Gastroesophageal sphincter (tissue), 4 donors: ENCODE results near the gene MMP28. TPM values are rescaled to one million over a fixed set of nuclear protein-coding genes. Genes with fewer than 3 reads are reported as not detected.

Experiments
- ATAC-seq: fragments of 150-250 bp; one replicate; pipeline ENCODE4 v1.9.1; 2016; ENCODE audit warnings: mild to moderate bottlenecking, moderate library complexity
- H3K27ac ChIP-seq, 4 donors: fragments of 200-600 bp; sonication (generic) in 3 of 4; 1 replicate in 3 of 4; 2 replicates in 1 of 4; pipeline ENCODE4 v1.5.1; 2016 to 2019
- H3K27me3 ChIP-seq: fragments of 200-600 bp; sonication (generic); one replicate; pipeline ENCODE4 v1.5.1; 2019
- H3K36me3 ChIP-seq, 2 donors: fragments of 200-600 bp; sonication (generic); one replicate each; pipeline ENCODE4 v1.5.1; 2019; ENCODE audit warnings: control low read depth in 1 of 2
- H3K4me1 ChIP-seq, 3 donors: fragments of 200-600 bp; sonication (generic); 1 replicate in 2 of 3; 2 replicates in 1 of 3; pipeline ENCODE4 v1.5.1; 2016 to 2019; ENCODE audit warnings: control low read depth in 2 of 3
- H3K4me3 ChIP-seq, 2 donors: fragments of 200-600 bp; sonication (generic); one replicate each; pipeline ENCODE4 v1.5.1; 2019; ENCODE audit warnings: mild to moderate bottlenecking in 1 of 2, moderate library complexity in 1 of 2
- H3K9me3 ChIP-seq, 3 donors: fragments of 200-600 bp; sonication (generic); one replicate each; pipeline ENCODE4 v1.5.1; 2017 to 2019; ENCODE audit warnings: control low read depth in 2 of 3
- EP300 ChIP-seq: sonication (generic); formaldehyde crosslinking; IDR thresholded peaks from one replicate; pipeline ENCODE4 v1.6.1; 2017; ENCODE audit warnings: antibody characterized with exemption, mild to moderate bottlenecking
- POLR2A ChIP-seq, 2 donors: fragments of 450-650 bp; IDR thresholded peaks; one replicate each; pipeline ENCODE4 v1.6.1; 2017; ENCODE audit warnings: antibody characterized with exemption in 2 of 2, mild to moderate bottlenecking in 2 of 2, moderate library complexity in 1 of 2
- POLR2AphosphoS5 ChIP-seq: sonication (generic); formaldehyde crosslinking; IDR thresholded peaks from one replicate; pipeline ENCODE4 v1.6.1; 2017; ENCODE audit warnings: antibody characterized with exemption
- WGBS, 2 donors: methylation state at CpG; one replicate each; pipeline ENCODE4 v1.1.5; 2018; ENCODE audit warnings: low coverage in 1 of 2; 5-methylcytosine and 5-hydroxymethylcytosine counted together
- total RNA-seq, 4 donors: library from RNA; depleted of rRNA; stranded (reverse); fragments of >200 nt; gene quantifications; one replicate each; pipeline ENCODE4 v1.1.0, GENCODE V29; 2016
- TF ChIP-seq, protein P1 (sequence below), 4 experiments: fragments of 200-600 bp in 2 of 4; fragments of 450-650 bp in 2 of 4; sonication (generic) in 1 of 4; IDR thresholded peaks; one replicate each; pipeline ENCODE4 v1.5.1; 2017 to 2019; ENCODE audit warnings: antibody characterized with exemption in 4 of 4, mild to moderate bottlenecking in 2 of 4, moderate library complexity in 2 of 4

MMP28 gene, protein sequence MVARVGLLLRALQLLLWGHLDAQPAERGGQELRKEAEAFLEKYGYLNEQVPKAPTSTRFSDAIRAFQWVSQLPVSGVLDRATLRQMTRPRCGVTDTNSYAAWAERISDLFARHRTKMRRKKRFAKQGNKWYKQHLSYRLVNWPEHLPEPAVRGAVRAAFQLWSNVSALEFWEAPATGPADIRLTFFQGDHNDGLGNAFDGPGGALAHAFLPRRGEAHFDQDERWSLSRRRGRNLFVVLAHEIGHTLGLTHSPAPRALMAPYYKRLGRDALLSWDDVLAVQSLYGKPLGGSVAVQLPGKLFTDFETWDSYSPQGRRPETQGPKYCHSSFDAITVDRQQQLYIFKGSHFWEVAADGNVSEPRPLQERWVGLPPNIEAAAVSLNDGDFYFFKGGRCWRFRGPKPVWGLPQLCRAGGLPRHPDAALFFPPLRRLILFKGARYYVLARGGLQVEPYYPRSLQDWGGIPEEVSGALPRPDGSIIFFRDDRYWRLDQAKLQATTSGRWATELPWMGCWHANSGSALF
- 100 to 1,000 TPM in 2 of 4 donors, 10 to 100 TPM in 2; 78.4 to 139 (median 97.3) TPM for total RNA-seq

DNA sequence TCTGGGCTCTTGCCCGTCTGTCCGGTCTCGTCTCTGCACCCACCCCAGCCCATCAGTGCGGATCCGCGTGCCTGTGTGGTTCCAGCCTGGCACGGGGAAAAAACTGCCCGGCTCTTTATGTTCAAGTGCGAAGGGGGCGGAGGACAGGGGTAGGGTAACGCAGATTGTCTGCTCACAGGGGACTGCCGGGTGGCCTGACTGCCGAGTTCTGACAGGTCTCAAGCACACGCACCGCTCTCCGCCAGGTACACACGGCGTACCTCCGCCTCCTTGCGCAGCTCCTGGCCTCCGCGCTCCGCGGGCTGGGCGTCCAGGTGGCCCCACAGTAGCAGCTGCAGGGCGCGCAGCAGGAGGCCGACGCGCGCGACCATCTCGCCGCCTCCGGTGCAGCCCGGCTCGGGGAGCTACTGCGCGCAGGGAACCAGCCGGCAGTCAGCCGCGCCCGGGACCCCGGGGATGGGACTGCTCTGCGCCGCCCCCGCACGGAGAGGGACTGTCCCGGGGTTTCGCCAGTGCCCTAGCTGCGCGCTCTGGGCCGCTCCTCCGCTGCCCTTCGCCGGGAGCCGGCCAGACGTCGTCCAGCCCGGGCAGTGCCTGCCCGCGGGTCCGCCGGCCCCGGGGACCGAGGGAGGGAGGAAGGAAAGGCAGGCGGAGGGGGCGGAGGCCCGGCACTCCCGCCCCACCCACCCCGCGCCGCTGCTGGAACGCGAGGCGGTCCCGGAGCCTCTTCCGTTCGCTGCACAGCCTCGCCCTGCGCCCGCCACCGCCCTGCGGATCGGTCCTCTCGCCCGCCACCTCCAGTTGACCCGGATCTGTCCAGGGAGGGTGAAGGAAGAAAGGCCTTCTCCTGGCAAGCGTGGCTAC is at the start of gene MMP28:
TSS of gene MMP28 (minus strand) at position 635 of the 864 bp plus-strand sequence. CDS start at position 371, 264 bp downstream.
- Histone ChIP-seq H3K27ac (peak within 1 kb of the TSS; percentile 13 to 87 (median 82)), H3K4me1 (peaks cover 2 to 71% (median 11%) of the 10 kb centered on the region in 3 donors), H3K36me3 (no peaks in the 10 kb centered on the region), H3K9me3 (no peaks in the 10 kb centered on the region), H3K27me3 (peaks cover 5% of the 10 kb centered on the region), H3K4me3 (peak within 1 kb of the TSS; percentile 60 to 80)
- ATAC-seq = peak; percentile 75
- no CpG with 5 or more reads among the region's 89 CpGs for WGBS, 2 donors
- TF ChIP-seq, protein P1, sequence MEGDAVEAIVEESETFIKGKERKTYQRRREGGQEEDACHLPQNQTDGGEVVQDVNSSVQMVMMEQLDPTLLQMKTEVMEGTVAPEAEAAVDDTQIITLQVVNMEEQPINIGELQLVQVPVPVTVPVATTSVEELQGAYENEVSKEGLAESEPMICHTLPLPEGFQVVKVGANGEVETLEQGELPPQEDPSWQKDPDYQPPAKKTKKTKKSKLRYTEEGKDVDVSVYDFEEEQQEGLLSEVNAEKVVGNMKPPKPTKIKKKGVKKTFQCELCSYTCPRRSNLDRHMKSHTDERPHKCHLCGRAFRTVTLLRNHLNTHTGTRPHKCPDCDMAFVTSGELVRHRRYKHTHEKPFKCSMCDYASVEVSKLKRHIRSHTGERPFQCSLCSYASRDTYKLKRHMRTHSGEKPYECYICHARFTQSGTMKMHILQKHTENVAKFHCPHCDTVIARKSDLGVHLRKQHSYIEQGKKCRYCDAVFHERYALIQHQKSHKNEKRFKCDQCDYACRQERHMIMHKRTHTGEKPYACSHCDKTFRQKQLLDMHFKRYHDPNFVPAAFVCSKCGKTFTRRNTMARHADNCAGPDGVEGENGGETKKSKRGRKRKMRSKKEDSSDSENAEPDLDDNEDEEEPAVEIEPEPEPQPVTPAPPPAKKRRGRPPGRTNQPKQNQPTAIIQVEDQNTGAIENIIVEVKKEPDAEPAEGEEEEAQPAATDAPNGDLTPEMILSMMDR (IDR thresholded peaks at IDR 0.05) = no peak
- TF ChIP-seq POLR2AphosphoS5 = peak; percentile 72
- peak; percentile 66 to 77 for TF ChIP-seq POLR2A (IDR thresholded peaks at IDR 0.05)

DNA sequence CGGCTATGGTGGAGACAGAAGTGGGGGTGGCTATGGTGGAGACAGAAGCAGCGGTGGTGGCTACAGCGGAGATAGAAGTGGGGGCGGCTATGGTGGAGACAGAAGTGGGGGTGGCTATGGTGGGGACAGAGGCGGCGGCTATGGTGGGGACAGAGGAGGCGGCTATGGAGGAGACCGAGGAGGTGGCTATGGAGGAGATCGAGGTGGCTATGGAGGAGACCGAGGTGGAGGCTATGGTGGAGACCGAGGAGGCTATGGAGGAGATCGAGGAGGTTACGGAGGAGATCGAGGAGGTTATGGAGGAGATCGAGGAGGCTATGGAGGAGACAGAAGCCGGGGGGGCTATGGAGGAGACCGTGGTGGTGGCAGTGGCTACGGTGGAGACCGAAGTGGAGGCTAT is 49.1 kb upstream of the MMP28 start:
- no peaks in the 10 kb centered on the region for H3K27me3 ChIP-seq
- H3K4me3 ChIP-seq = no peak overlapping the region
- H3K9me3 ChIP-seq = no peaks in the 10 kb centered on the region
- TF ChIP-seq POLR2A (IDR thresholded peaks at IDR 0.05) (no peak), POLR2AphosphoS5 (no peak), EP300 (no peak)
- TF ChIP-seq, protein P1 (IDR thresholded peaks at IDR 0.05) = no peak
- H3K36me3 ChIP-seq = peaks cover 4 to 100% of the 10 kb centered on the region in 2 donors
- H3K4me1 ChIP-seq = no peaks in the 10 kb centered on the region
- WGBS, 2 donors = 89 to 95% methylated on average over 10 to 17 of the region's 19 CpGs
- no peak for ATAC-seq
- no peak overlapping the region for H3K27ac ChIP-seq

DNA sequence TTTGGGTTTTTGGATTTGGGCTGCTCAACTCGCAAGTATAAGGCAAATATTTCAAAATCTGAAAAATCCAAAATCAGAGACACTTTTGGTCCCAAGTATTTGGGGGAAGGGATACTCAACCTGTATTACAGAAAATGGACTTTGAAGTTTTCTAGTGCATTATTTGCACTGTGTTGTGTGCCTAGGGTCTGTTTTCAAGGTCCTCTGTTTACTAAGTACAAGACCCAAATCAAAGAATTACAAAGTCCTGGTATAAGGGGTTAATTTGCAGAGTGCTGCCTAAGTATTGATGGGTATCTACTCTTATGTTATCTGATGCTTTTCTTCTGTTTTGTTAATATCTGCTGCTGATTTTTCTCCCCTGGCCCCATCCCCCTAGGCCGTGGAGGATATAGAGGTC is 48.3 kb upstream of the MMP28 start:
- 80 to 90% methylated on average over 2 of the region's 2 CpGs for WGBS, 2 donors
- TF ChIP-seq POLR2AphosphoS5 (no peak), POLR2A (IDR thresholded peaks at IDR 0.05) (no peak)
- H3K27ac ChIP-seq = no peak overlapping the region
- no peaks in the 10 kb centered on the region for H3K9me3 ChIP-seq
- peaks cover 4 to 100% of the 10 kb centered on the region in 2 donors for H3K36me3 ChIP-seq
- H3K4me1 ChIP-seq = no peaks in the 10 kb centered on the region
- no peak for ATAC-seq
- H3K4me3 ChIP-seq = no peak overlapping the region
- no peaks in the 10 kb centered on the region for H3K27me3 ChIP-seq

DNA sequence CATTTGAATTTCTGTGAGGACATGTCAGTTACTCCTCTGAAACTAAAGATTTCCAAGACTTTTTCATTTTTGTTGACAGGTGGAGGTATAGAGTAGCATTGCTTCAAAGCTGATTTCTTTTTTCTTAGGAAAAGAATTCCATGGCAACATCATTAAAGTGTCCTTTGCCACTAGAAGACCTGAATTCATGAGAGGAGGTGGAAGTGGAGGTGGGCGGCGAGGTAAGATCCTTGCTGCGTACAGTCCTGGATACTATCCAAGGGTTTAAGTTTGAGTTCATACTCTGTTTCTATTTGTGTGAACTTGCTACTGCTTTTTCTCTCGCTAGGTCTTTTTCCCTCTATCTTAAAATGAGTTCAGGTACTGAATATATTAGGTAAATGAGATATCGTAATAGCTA is 46.8 kb upstream of the MMP28 start:
- Histone ChIP-seq H3K27ac (no peak overlapping the region), H3K27me3 (no peaks in the 10 kb centered on the region), H3K36me3 (peaks cover 4 to 100% of the 10 kb centered on the region in 2 donors), H3K4me1 (no peaks in the 10 kb centered on the region), H3K9me3 (no peaks in the 10 kb centered on the region), H3K4me3 (no peak overlapping the region)
- no peak for ATAC-seq
- TF ChIP-seq POLR2A (IDR thresholded peaks at IDR 0.05) (no peak), EP300 (no peak), POLR2AphosphoS5 (no peak)
- TF ChIP-seq, protein P1 (IDR thresholded peaks at IDR 0.05) = no peak
- WGBS, 2 donors = 90 to 93% methylated on average over 4 to 5 of the region's 5 CpGs

DNA sequence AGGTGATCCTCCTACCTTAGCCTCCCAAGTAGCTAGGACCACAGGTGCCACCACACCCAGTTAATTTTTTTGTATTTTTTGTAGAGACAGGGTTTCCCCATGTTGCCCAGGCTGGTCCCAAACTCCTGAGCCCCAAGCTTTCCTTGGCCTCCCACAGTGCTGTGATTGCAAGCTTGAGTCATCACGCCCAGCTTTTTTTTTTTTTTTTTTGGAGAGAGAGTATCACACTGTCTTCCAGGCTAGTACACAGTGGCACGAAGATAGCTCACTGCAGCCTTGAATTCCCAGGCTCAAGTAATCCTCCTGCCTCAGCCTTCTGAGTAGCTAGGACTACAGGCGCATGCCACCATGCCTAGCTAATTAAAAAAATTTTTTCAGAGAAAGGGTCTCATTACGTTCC is 46.1 kb upstream of the MMP28 start:
- H3K9me3 ChIP-seq = no peaks in the 10 kb centered on the region
- no peaks in the 10 kb centered on the region for H3K27me3 ChIP-seq
- 77 to 100% methylated on average over 2 to 3 of the region's 4 CpGs for WGBS, 2 donors
- peaks cover 4 to 100% of the 10 kb centered on the region in 2 donors for H3K36me3 ChIP-seq
- H3K27ac ChIP-seq = no peak overlapping the region
- H3K4me1 ChIP-seq = no peaks in the 10 kb centered on the region
- H3K4me3 ChIP-seq = no peak overlapping the region
- TF ChIP-seq EP300 (no peak), POLR2A (IDR thresholded peaks at IDR 0.05) (no peak), POLR2AphosphoS5 (no peak)
- TF ChIP-seq, protein P1 (IDR thresholded peaks at IDR 0.05) = no peak
- ATAC-seq = no peak
